Astrocyte (in vitro differentiated cells and primary cell): ENCODE results near the gene SPOCK1. TPM values are rescaled to one million over a fixed set of nuclear protein-coding genes. Genes with fewer than 3 reads are reported as not detected.

Experiments used
- DNase-seq: peaks from one replicate; pipeline ENCODE4 v3.0.0-alpha.2; 2010; ENCODE audit warnings: low read depth
- FAIRE-seq: peaks from 2 replicates; lab custom pipeline; 2011; peaks lifted over from hg19 to GRCh38; lab: Jason Lieb, UNC
- H2AFZ ChIP-seq: 2 replicates; pipeline ENCODE4 v1.6.0; 2012; ENCODE audit warnings: low read depth, low read length, inconsistent platforms
- H3K27ac ChIP-seq: 2 replicates; pipeline ENCODE4 v1.5.1; 2011; ENCODE audit warnings: low read depth, low read length, inconsistent platforms
- H3K27me3 ChIP-seq: 2 replicates; pipeline ENCODE4 v1.6.0; 2011; ENCODE audit warnings: low read length, inconsistent platforms; ENCODE audit not compliant: insufficient read depth
- H3K36me3 ChIP-seq: 2 replicates; pipeline ENCODE4 v1.5.1; 2011; ENCODE audit warnings: low read length, inconsistent platforms; ENCODE audit not compliant: insufficient read depth
- H3K4me1 ChIP-seq: 2 replicates; pipeline ENCODE4 v1.5.1; 2011; ENCODE audit warnings: low read length, inconsistent platforms; ENCODE audit not compliant: insufficient read depth
- H3K4me2 ChIP-seq: 2 replicates; pipeline ENCODE4 v1.6.0; 2012; ENCODE audit warnings: low read length, inconsistent platforms
- H3K4me3 ChIP-seq: 2 replicates; pipeline ENCODE4 v1.5.1; 2011; ENCODE audit warnings: low read depth, mild to moderate bottlenecking, low read length, inconsistent platforms; ENCODE audit not compliant: insufficient read depth
- H3K79me2 ChIP-seq: 2 replicates; pipeline ENCODE4 v1.6.0; 2012; ENCODE audit warnings: mild to moderate bottlenecking, low read length, inconsistent platforms; ENCODE audit not compliant: insufficient read depth
- H3K9ac ChIP-seq: 2 replicates; pipeline ENCODE4 v1.6.0; 2012; ENCODE audit warnings: mild to moderate bottlenecking, low read length, inconsistent platforms
- H3K9me3 ChIP-seq: 2 replicates; pipeline ENCODE4 v1.5.1; 2012; ENCODE audit warnings: low read depth, mild to moderate bottlenecking, low read length, inconsistent platforms; ENCODE audit not compliant: insufficient read depth
- H4K20me1 ChIP-seq: 2 replicates; pipeline ENCODE4 v1.6.0; 2012; ENCODE audit warnings: low read length, inconsistent platforms; ENCODE audit not compliant: insufficient read depth
- H3K27ac Mint-ChIP-seq: one replicate; pipeline ENCODE4 v1.8.0; 2021; ENCODE audit warnings: mild to moderate bottlenecking, mixed read lengths; ENCODE audit not compliant: unreplicated experiment
- H3K27me3 Mint-ChIP-seq: one replicate; pipeline ENCODE4 v1.8.0; 2021; ENCODE audit warnings: low read depth, mixed read lengths; ENCODE audit not compliant: unreplicated experiment
- H3K36me3 Mint-ChIP-seq: one replicate; pipeline ENCODE4 v1.8.0; 2021; ENCODE audit warnings: low read depth, mixed read lengths; ENCODE audit not compliant: unreplicated experiment
- H3K4me1 Mint-ChIP-seq: one replicate; pipeline ENCODE4 v1.8.0; 2021; ENCODE audit warnings: low read depth, mixed read lengths; ENCODE audit not compliant: unreplicated experiment
- H3K4me3 Mint-ChIP-seq: one replicate; pipeline ENCODE4 v1.8.0; 2021; ENCODE audit warnings: mild to moderate bottlenecking, moderate library complexity, mixed read lengths; ENCODE audit not compliant: unreplicated experiment
- H3K9me3 Mint-ChIP-seq: one replicate; pipeline ENCODE4 v1.8.0; 2021; ENCODE audit warnings: mild to moderate bottlenecking, mixed read lengths; ENCODE audit not compliant: unreplicated experiment
- EZH2 ChIP-seq: IDR thresholded peaks from 2 replicates; pipeline ENCODE4 v1.6.1; 2012; ENCODE audit warnings: mild to moderate bottlenecking, low read length, inconsistent platforms; ENCODE audit not compliant: insufficient read depth
- total RNA-seq: library from RNA; stranded (reverse); gene quantifications from 2 replicates; pipeline ENCODE4 v1.2.1, GENCODE V29; 2021
- TF ChIP-seq, protein P1 (sequence below): IDR thresholded peaks from 2 replicates; pipeline ENCODE4 v1.5.1; 2011; ENCODE audit warnings: low read depth, mild to moderate bottlenecking, inconsistent platforms, low read length, moderate library complexity; ENCODE audit not compliant: insufficient read depth

SPOCK1 gene
- total RNA-seq, 1 donor from 2014 or later: 53.5 TPM

DNA sequence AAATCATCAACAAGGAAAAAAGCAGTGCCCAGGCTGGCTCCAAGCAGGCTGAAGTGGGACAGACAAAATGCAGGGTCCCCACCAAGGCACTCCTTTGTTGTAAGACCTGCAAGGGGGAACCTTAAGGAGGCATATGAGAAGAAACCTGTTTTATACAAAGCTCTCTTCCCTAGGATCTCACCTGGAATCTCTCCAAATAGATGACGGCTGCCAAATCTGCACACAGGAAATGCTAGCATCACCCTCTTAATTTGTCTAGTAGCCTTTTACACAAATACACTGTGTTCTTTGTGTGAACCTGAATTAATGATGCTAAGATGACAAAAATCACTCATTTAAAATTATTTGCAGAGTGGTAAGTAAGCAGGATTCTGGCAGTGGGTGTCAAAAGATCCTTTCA, 280.2 kb downstream of the SPOCK1 start:
- Histone ChIP-seq H3K27ac (peak overlapping the region; percentile 65), H3K4me2 (peak overlapping the region; percentile 68), H3K4me1 (peaks cover 41% of the 10 kb centered on the region), H3K9ac (peak overlapping the region; percentile 40), H3K27me3 (no peaks in the 10 kb centered on the region), H2AFZ (no peak overlapping the region), H3K79me2 (peaks cover 5% of the 10 kb centered on the region), H3K36me3 (no peaks in the 10 kb centered on the region), H3K4me3 (no peak overlapping the region), H3K9me3 (no peaks in the 10 kb centered on the region), H4K20me1 (peaks cover 15% of the 10 kb centered on the region)
- H3K36me3 Mint-ChIP-seq: no peaks in the 10 kb centered on the region
- no peaks in the 10 kb centered on the region for H3K27me3 Mint-ChIP-seq
- TF ChIP-seq EZH2: no peak
- no peak overlapping the region for H3K4me3 Mint-ChIP-seq
- peaks cover 2% of the 10 kb centered on the region for H3K9me3 Mint-ChIP-seq
- H3K27ac Mint-ChIP-seq: no peak overlapping the region
- peaks cover 36% of the 10 kb centered on the region for H3K4me1 Mint-ChIP-seq
- peak; percentile 43 for DNase-seq
- peak; percentile 23 for FAIRE-seq

DNA sequence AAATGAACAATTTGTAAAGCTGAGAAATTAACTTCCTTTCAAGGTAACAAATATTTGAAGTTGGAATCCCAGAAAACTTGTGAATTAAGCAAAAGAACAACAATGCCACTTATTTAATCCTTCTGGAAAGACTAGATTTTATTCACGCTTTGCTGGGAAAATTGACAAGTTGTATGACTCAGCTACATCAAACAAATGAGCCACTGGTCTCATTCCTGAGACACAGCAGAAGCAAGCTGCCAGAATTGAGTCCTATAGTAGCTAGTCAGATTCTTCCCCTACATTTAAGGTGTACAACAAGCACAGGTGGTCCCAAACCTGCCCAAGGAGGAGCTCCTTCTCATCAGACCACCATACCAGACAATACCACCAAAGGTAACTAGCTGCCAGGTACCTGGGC, 280.7 kb downstream of the SPOCK1 start:
- H3K27ac ChIP-seq: peak overlapping the region; percentile 65
- H3K4me2 ChIP-seq: peak overlapping the region; percentile 68
- H3K4me1 Mint-ChIP-seq: peaks cover 36% of the 10 kb centered on the region
- H3K4me3 ChIP-seq: no peak overlapping the region
- H3K27me3 ChIP-seq: no peaks in the 10 kb centered on the region
- H3K36me3 ChIP-seq: no peaks in the 10 kb centered on the region
- DNase-seq (peak; percentile 81), FAIRE-seq (peak; percentile 79)
- H3K9me3 ChIP-seq: no peaks in the 10 kb centered on the region
- H3K27me3 Mint-ChIP-seq: no peaks in the 10 kb centered on the region
- peak overlapping the region; percentile 40 for H3K9ac ChIP-seq
- peaks cover 42% of the 10 kb centered on the region for H3K4me1 ChIP-seq
- peaks cover 8% of the 10 kb centered on the region for H3K79me2 ChIP-seq
- H3K27ac Mint-ChIP-seq: no peak overlapping the region
- H3K4me3 Mint-ChIP-seq: no peak overlapping the region
- peaks cover 16% of the 10 kb centered on the region for H4K20me1 ChIP-seq
- H3K36me3 Mint-ChIP-seq: no peaks in the 10 kb centered on the region
- H2AFZ ChIP-seq: no peak overlapping the region
- TF ChIP-seq EZH2: no peak
- TF ChIP-seq, protein P1, sequence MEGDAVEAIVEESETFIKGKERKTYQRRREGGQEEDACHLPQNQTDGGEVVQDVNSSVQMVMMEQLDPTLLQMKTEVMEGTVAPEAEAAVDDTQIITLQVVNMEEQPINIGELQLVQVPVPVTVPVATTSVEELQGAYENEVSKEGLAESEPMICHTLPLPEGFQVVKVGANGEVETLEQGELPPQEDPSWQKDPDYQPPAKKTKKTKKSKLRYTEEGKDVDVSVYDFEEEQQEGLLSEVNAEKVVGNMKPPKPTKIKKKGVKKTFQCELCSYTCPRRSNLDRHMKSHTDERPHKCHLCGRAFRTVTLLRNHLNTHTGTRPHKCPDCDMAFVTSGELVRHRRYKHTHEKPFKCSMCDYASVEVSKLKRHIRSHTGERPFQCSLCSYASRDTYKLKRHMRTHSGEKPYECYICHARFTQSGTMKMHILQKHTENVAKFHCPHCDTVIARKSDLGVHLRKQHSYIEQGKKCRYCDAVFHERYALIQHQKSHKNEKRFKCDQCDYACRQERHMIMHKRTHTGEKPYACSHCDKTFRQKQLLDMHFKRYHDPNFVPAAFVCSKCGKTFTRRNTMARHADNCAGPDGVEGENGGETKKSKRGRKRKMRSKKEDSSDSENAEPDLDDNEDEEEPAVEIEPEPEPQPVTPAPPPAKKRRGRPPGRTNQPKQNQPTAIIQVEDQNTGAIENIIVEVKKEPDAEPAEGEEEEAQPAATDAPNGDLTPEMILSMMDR: no peak
- peaks cover 2% of the 10 kb centered on the region for H3K9me3 Mint-ChIP-seq

DNA sequence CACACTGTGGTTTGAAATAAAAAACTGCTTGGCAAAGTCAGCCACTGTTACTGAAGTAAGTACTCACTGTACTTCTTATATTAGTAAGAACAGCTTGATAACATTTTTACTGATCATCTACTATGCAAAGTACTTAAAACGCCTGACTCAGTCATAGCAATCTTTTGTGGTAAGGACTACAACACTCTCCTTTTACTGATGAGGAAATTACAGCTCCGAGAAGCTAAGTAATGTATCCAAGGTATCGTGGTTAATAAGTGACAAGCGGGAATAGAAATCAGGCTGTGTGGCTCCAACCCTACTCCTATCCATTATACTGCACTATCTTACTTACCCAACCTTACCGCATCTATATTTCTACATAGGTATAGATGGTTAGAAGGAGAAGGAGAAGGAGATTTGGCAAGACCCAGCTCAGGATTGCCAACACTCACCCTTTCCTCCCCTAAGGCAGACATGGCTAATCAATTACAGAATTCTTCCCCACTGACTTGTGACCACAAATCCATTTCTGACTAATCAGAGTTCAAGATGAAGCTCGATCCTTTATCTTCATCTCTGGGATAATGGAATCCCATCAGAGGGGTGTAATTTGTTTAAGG, 281.4 kb downstream of the SPOCK1 start:
- Histone ChIP-seq H3K4me3 (no peak overlapping the region), H3K9me3 (no peaks in the 10 kb centered on the region), H3K79me2 (peaks cover 14% of the 10 kb centered on the region), H3K4me1 (peaks cover 42% of the 10 kb centered on the region), H3K27me3 (no peaks in the 10 kb centered on the region), H3K9ac (peak overlapping the region; percentile 40), H3K27ac (peak overlapping the region; percentile 65), H2AFZ (no peak overlapping the region), H4K20me1 (peaks cover 24% of the 10 kb centered on the region), H3K36me3 (no peaks in the 10 kb centered on the region), H3K4me2 (peak overlapping the region; percentile 68)
- Mint-ChIP-seq H3K27ac (no peak overlapping the region), H3K4me3 (no peak overlapping the region), H3K4me1 (peaks cover 36% of the 10 kb centered on the region), H3K36me3 (no peaks in the 10 kb centered on the region), H3K27me3 (no peaks in the 10 kb centered on the region), H3K9me3 (peaks cover 2% of the 10 kb centered on the region)
- DNase-seq: peak; percentile 93
- no peak for TF ChIP-seq EZH2
- TF ChIP-seq, protein P1: no peak
- no peak for FAIRE-seq
